ENCODE data around the gene PALLD.
A peak's percentile ranks its signal among the peaks of the same experiment; 100 is the strongest.

PALLD gene

GRCh38 chr4:168558599-168558998, 61.7 kb downstream of the PALLD start:
- DNase-seq (ENCODE audit: low spot score) = no peak

GRCh38 chr4:168560184-168561180, 63.6 kb downstream of the PALLD start:
- no peak for DNase-seq (ENCODE audit: low spot score)

- no peak for DNase-seq (ENCODE audit: low spot score)
These were observed 65.3 kb downstream of the PALLD start for GRCh38 chr4:168562041-168562571.

GRCh38 chr4:168564023-168564422, 67.2 kb downstream of the PALLD start:
- DNase-seq (ENCODE audit: low spot score) = no peak

- no peak for DNase-seq (ENCODE audit: low spot score)
These were observed 68.3 kb downstream of the PALLD start for GRCh38 chr4:168565130-168565529.

- no peak for DNase-seq (ENCODE audit: low spot score)
These were observed 69.9 kb downstream of the PALLD start for GRCh38 chr4:168566726-168567125.

GRCh38 chr4:168569066-168569930, 72.4 kb downstream of the PALLD start:
- DNase-seq (ENCODE audit: low spot score) = no peak

DNA sequence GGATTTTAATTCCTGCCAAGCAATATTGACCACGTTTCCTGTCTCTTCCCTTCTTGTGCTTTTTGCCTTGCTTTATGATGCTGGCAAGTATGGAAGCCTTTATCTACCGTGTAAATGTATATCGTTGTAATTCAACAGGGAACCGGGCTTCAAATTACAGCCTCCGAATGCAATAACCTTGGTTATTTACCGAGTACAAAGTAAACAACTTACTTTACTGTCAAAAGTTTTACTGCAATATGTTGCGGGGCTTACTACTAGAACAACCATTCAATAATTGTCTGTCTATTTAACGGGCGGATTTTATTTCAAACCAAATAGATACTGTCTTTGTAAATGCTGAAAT, 73.1 kb downstream of the PALLD start:
- DNase-seq (ENCODE audit: low spot score) = no peak

- no peak for DNase-seq (ENCODE audit: low spot score)
These were observed 73.6 kb downstream of the PALLD start for GRCh38 chr4:168570466-168570865.

DNA sequence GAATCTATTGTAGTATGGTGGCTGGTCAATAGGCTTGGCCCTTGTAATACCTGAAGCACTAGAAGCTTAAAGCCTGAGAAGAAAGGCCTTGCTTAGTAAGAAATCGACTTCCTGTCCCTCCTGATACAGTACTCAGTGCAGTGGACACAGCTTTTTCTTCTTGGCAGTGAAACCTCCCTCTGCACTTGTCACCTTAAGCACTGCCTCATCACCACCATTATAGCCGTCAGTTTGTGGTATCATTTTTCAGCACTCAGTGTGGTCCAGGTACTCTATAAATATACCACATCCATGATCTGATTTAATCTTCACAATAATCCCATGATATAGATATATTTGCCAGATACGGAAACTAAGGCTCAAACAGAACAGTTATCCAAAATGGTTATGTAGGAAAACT, 75.2 kb downstream of the PALLD start:
- DNase-seq (ENCODE audit: low spot score) = no peak

DNA sequence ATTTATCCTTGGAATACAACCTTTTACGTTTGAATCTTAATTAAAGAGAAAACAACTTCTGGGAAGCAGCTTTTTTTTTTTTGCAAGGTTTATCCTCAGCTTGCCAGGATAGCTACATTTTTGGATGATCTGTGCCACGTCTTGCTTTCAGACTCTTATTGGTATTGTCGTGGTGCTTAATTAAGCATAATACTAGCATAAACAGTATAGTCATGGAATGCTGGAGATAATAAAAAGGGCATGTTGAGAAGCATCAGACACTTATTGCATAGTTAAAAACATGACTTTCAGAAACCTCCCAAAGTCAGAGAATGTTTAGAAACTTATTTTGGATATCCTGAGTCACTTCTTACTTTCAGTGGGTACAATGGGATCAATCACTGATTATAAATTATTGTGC, 77.0 kb downstream of the PALLD start:
- DNase-seq (ENCODE audit: low spot score) = no peak

GRCh38 chr4:168574581-168575295, 77.9 kb downstream of the PALLD start:
- DNase-seq (ENCODE audit: low spot score) = no peak

- DNase-seq (ENCODE audit: low spot score) = no peak
These were observed 78.6 kb downstream of the PALLD start for GRCh38 chr4:168575473-168575872.

GRCh38 chr4:168577624-168578023, 80.8 kb downstream of the PALLD start:
- DNase-seq (ENCODE audit: low spot score) = no peak

DNA sequence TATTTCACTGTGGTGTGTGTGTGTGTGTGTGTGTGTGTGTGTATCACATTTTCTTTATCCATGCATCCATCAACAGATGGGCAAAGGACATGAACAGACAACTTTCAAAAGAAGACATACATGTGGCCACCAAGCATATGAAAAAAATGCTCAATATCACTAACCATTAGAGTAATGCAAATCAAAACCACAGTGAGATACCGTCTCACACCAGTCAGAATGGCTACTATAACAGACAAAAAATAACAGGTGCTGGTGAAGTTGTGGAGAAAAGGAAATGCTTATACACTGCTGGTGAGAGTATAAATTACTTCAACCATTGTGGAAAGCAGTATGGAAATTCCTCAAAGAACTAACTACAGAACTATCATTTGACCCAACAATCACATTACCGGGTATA, 83.4 kb downstream of the PALLD start:
- no peak for DNase-seq (ENCODE audit: low spot score)

GRCh38 chr4:168584321-168584771, 87.5 kb downstream of the PALLD start:
- DNase-seq (ENCODE audit: low spot score) = no peak

DNA sequence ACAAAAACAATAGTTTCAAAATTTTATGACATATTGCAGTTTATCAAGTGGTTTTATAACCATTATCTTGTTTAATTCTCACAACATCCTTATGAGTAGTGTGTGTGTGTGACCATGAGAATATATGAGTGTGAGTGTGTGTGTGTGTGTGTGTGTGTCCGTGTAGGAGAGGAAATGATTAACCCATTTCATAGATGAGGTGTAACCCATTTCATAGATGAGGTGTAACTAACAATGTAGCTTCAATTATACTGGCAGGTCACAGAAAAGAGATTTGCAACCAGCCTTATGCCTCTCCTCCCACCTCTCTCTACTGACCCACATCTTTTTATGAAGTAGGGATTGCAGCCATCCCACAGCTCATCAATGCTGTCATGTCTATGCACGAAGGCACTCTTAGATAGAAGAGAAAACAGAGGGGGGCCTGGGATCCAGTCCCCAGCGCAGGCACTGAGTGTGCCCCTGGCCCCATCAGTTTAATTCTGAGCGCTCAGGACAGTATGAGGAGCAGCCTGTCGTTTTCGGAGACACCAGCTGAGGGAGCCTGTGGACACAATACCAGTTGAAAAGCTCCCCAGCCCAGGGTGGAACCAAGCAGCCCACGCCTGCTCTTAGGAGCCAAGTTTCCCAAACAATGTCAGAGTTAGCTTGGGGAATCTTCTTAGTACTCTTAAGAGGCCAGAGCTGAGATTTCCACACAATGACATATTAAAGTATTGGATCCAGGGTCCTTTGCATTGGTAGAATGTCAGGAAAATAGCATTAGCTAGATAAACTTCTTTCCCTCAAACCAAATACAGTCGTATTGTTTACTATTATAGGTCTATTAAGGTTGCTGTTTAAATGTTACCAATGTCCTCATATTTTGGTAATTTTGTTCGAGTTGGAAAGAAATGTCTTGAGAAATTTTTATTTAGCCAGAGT, 88.6 kb downstream of the PALLD start:
- DNase-seq (ENCODE audit: low spot score) = peak; percentile 17

GRCh38 chr4:168586926-168587325, 90.1 kb downstream of the PALLD start:
- DNase-seq (ENCODE audit: low spot score) = no peak

DNA sequence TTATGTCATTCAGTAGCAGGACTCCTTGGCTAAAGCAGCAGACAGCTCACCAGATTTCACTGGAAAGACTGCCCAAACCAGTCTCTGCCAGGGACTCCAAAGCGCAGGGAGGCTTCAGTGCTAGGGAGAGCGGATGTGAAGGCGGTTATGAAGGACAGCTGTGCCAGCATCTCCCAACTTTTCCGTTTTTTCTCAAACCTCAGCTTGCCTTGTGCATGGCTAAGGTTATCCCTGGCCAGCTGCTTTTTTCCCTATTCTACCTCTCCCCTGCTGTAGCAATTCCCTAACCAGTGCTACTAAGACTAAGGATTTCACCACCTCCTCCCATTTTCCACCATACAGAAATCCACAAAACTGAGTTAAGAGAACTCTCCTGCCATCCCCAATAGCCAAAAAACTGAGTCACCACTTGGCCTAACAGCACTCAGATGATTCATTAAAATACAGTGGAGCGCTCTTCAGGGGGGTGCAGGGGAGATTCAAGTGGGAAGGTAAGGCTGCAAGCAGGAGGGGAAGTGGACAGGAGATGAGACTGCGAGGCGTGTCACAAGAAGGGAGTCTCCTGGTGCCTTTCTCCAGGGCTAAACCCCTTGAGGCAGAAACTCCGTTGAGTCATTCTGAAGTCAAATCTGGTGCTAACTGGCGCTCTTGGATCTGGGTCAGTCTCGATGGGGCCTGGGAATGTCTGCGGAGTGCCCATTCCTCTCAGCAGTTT, 90.7 kb downstream of the PALLD start:
- no peak for DNase-seq (ENCODE audit: low spot score)

- no peak for DNase-seq (ENCODE audit: low spot score)
These were observed 92.2 kb downstream of the PALLD start for GRCh38 chr4:168588916-168589531.

Data from globus pallidus (tissue), 1 donor.